NCI-H2029 (cell line): Measurements from ENCODE around the gene SELENOO.

Experiments used
- DNase-seq: peaks from one replicate; lab custom pipeline; 2025; lab: John Stamatoyannopoulos, UW

Gene SELENOO

GRCh38 chr22:50255099-50255498 lies 54.3 kb downstream of the SELENOO start:
- DNase-seq = no peak

DNA sequence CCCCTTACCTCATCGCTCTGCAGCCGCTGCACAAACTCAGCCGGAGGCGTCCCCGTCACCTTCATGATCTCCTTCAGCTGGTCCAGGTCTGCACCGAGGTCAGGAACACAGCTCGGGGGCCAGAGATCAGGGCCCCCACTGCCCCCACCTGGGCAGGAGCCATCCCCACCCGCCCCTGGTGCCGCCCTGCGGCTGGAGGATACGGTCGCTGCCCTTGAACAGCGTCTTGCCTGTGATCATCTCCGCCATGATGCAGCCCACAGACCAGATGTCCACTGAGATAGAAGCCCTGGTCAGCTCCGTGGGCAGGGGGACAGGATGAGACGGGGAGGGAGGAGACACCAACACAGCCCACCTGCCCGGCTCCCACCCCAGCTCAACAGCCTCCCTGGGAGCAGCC lies 54.8 kb downstream of the SELENOO start:
- DNase-seq = no peak

GRCh38 chr22:50256258-50256862 lies 55.5 kb downstream of the SELENOO start:
- no peak for DNase-seq

GRCh38 chr22:50257041-50257440 lies 56.2 kb downstream of the SELENOO start:
- no peak for DNase-seq

DNA sequence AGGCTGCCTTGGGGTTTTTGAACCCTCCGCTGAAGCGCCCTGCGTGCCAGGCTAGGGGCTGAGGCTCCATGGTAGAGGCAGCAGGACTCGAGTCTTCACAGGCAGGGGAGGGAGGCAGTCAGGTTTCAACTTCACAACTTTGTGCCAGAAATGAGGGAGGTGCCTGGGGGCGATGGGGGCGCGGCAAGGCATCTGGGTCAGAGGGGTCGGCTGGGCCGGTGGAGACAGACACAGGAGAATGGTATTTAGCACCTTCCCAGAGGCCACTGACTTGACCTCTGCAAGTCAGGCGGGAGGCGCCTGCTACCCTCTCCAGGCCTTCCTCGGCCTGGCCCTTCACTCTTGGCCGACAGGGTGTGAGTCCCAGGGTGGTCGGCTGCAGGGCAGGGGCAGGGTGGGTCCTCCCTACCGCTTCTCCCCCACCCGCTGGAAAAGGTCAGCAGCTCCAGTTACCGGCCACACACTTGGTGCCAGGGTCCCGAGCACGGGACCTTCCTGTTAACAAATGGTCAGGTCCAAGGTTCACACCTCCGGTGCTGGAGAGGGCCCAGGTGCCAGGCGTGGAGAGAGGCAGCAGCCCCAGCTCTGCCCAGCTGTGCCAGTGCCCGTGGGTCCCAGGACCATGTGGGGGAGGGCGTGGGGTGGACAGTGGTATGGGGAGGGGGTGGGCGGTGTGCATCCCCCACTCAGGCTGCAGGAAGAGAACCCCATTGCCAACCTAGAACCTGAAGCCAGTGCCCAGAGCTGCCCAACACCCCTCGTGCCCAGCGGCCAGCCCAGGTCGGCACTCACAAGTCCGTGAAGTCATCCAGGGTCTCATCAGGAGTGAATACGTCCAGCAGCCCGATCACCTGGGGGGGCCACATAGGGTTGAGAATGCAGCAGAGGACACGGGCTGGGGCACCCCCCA lies 56.9 kb downstream of the SELENOO start:
- DNase-seq = no peak

DNA sequence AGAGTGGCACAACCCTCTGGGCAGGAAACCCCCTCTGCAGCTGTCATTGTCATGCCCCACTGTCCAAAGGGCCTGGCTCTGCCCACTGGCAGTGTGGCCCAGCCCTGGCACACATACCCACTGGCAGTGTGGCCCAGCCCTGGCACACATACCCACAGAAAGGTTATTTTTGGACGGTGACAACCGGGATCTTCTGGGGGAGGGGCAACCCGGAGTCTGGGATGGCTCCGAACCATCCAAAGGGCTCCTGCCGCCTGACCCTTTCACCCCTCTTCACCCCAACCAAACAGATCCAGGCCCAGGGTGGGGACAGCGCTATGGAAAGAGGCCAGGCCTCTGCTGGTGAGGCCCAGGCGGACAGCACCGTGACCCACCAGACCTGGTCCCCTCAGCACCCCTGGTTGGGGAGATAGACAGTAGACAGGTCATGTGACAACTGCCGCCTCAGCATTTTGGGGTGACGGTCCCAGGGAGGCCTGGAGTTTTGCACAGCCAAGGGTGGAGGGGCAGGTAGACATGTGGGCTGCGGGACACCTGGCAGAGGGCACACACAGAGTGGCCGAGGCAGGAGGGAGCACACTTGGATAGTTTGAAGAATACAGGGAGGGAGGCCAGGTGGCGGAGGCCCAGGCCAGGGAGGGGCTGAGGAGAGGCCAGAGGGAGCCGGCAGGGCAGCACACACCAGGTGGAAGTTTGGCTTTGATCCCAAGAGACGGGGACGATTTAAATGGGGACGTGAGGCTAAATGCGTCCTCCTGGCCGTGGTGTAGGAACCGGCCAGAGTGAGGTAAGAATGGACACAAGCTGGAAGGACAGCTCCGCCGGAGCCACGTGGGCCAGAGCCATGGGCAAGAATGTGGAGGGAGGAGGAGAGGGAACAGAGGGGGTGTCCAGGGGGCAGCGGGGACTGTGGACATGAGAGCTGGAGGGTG lies 57.8 kb downstream of the SELENOO start:
- DNase-seq = no peak

- no peak for DNase-seq
Observed at GRCh38 chr22:50259302-50259701, 58.5 kb downstream of the SELENOO start.

GRCh38 chr22:50260434-50260800 lies 59.6 kb downstream of the SELENOO start:
- no peak for DNase-seq

GRCh38 chr22:50260801-50261614 lies 60.2 kb downstream of the SELENOO start:
- no peak for DNase-seq

- DNase-seq = no peak
Observed at GRCh38 chr22:50261615-50262459, 61.0 kb downstream of the SELENOO start, which contains the start of gene MAPK12. Gene MAPK12 (minus strand): TSS chr22:50261683. CDS start chr22:50261509, 174 bp downstream.

- DNase-seq = no peak
Observed at GRCh38 chr22:50262460-50262911, 61.7 kb downstream of the SELENOO start.

- DNase-seq = no peak
Observed at GRCh38 chr22:50262973-50263617, 62.3 kb downstream of the SELENOO start.

- DNase-seq = no peak
Observed at GRCh38 chr22:50264104-50264745, 63.4 kb downstream of the SELENOO start.

DNA sequence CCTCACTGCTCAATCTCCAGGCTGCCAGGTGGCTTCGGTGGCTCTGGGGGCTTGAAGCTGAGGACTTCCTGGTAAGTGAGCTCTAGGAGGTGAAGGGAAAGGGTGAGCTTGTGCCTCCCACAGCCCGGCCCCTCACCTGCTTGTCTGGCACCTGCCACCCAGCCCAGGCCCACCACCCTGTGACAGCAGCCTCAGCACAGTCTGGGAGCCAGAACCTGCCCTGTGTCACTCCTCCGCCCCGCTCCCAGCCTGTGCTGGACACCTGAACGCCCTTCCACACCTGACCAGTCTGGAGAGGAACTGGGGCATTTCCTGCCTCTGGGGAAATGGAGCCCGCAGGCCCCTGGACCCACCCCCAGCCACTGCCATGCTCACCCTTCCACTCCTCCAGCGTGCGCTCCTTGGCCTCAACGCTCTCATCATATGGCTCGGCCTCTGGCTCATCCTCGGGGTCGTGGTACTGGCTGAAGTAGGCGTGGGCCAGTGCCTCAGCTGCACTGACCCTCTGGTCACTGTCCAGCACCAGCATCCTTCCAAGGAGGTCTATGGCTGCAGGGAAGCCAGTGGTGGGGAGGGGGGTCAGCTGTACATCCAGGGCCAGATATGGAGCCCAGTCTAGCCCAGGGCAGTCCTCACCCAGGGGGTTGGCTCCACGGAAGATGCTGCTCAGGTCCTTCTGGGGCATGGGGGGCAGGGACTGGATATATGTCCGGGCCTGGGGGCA lies 64.3 kb downstream of the SELENOO start:
- no peak for DNase-seq

- DNase-seq = no peak
Observed at GRCh38 chr22:50266994-50267393, 66.2 kb downstream of the SELENOO start.
